Measurements from ENCODE around the gene DUSP19.

The DUSP19 gene

DNA sequence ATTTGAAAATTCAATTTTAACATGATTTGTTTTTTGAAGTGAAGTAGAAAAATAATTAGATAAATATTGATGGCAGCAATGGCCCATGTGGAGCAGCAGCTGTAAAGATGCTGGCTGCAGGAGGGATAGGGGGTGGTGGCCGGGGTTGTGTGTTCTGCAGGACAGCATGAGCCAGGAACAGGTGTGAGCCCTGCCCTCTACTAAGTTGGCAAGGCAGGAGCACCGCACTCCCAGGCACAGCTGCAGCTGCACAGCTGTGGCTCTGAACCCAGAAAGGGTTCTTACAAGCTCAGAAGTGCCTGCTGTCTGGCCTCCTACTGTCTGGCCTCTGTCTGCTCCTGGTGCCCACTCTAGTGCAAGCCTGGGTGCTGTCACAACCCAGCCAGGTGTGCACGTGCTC, 10.0 kb upstream of the DUSP19 start:
- no peak overlapping the region for H3K4me2 ChIP-seq (ENCODE audit: low read length)
- H2AFZ ChIP-seq = no peak overlapping the region
- no peak overlapping the region for H3K4me3 ChIP-seq (ENCODE audit: low read depth, low read length)
- H3K9me3 ChIP-seq (ENCODE audit: control insufficient read depth, low read length) = no peaks in the 10 kb centered on the region
- no peaks in the 10 kb centered on the region for H3K27me3 ChIP-seq (ENCODE audit: control insufficient read depth, insufficient read depth, low read length)
- TF ChIP-seq CTCF (IDR thresholded peaks at IDR 0.05) = no peak
- H3K36me3 ChIP-seq (ENCODE audit: control insufficient read depth, insufficient read depth, low read length) = no peaks in the 10 kb centered on the region
- H3K4me1 ChIP-seq = no peaks in the 10 kb centered on the region
- H3K79me2 ChIP-seq = no peaks in the 10 kb centered on the region
- no peak overlapping the region for H3K9ac ChIP-seq
- H3K27ac ChIP-seq = no peak overlapping the region

DNA sequence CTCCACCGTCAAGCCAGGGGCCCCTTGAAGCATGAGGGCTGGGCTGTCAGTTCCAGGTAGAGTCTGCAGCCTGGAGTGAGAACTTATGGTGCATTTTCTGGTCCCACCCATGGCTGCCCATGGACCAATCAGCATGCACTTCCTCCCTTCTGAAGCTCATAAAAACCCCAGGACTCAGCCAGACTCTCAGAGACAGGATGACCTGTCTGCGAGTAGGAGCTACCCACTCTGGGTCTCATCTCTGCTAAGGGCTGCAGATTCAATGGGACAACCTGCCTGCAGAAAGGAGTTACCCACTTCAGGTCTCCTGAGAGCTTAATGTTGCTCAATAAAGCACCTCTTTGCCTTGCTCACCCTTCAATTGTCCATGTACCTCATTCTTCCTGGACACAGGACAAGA, 9.4 kb upstream of the DUSP19 start:
- TF ChIP-seq CTCF (IDR thresholded peaks at IDR 0.05) = no peak
- H3K4me3 ChIP-seq (ENCODE audit: low read depth, low read length) = no peak overlapping the region
- no peak overlapping the region for H3K9ac ChIP-seq
- H3K27ac ChIP-seq = no peak overlapping the region
- no peaks in the 10 kb centered on the region for H3K9me3 ChIP-seq (ENCODE audit: control insufficient read depth, low read length)
- H2AFZ ChIP-seq = no peak overlapping the region
- no peak overlapping the region for H3K4me2 ChIP-seq (ENCODE audit: low read length)
- no peaks in the 10 kb centered on the region for H3K36me3 ChIP-seq (ENCODE audit: control insufficient read depth, insufficient read depth, low read length)
- no peaks in the 10 kb centered on the region for H3K79me2 ChIP-seq
- no peaks in the 10 kb centered on the region for H3K4me1 ChIP-seq
- no peaks in the 10 kb centered on the region for H3K27me3 ChIP-seq (ENCODE audit: control insufficient read depth, insufficient read depth, low read length)

GRCh38 chr2:183070942-183071844, 7.4 kb upstream of the DUSP19 start:
- Histone ChIP-seq H3K36me3 (ENCODE audit: control insufficient read depth, insufficient read depth, low read length) (no peaks in the 10 kb centered on the region), H3K27me3 (ENCODE audit: control insufficient read depth, insufficient read depth, low read length) (no peaks in the 10 kb centered on the region), H3K9me3 (ENCODE audit: control insufficient read depth, low read length) (no peaks in the 10 kb centered on the region), H3K79me2 (no peaks in the 10 kb centered on the region), H3K9ac (no peak overlapping the region), H2AFZ (peak overlapping the region; percentile 36), H3K4me3 (ENCODE audit: low read depth, low read length) (no peak overlapping the region), H3K27ac (no peak overlapping the region), H3K4me1 (no peaks in the 10 kb centered on the region), H3K4me2 (ENCODE audit: low read length) (no peak overlapping the region)
- TF ChIP-seq CTCF (IDR thresholded peaks at IDR 0.05) = no peak

GRCh38 chr2:183072177-183072576, 6.4 kb upstream of the DUSP19 start:
- no peak overlapping the region for H2AFZ ChIP-seq
- no peaks in the 10 kb centered on the region for H3K79me2 ChIP-seq
- H3K9me3 ChIP-seq (ENCODE audit: control insufficient read depth, low read length) = no peaks in the 10 kb centered on the region
- no peak overlapping the region for H3K4me3 ChIP-seq (ENCODE audit: low read depth, low read length)
- TF ChIP-seq CTCF (IDR thresholded peaks at IDR 0.05) = no peak
- H3K27me3 ChIP-seq (ENCODE audit: control insufficient read depth, insufficient read depth, low read length) = no peaks in the 10 kb centered on the region
- no peaks in the 10 kb centered on the region for H3K36me3 ChIP-seq (ENCODE audit: control insufficient read depth, insufficient read depth, low read length)
- no peaks in the 10 kb centered on the region for H3K4me1 ChIP-seq
- no peak overlapping the region for H3K4me2 ChIP-seq (ENCODE audit: low read length)
- H3K9ac ChIP-seq = no peak overlapping the region
- H3K27ac ChIP-seq = no peak overlapping the region

GRCh38 chr2:183078163-183078463, 434 bp upstream of the DUSP19 start:
- Histone ChIP-seq H3K27ac (peak overlapping the region; percentile 80), H3K4me2 (ENCODE audit: low read length) (peak overlapping the region; percentile 61)

More at GRCh38 chr2:183078163-183078463, 434 bp upstream of the DUSP19 start:
- no peaks in the 10 kb centered on the region for H3K4me1 ChIP-seq
- H3K4me3 ChIP-seq (ENCODE audit: low read depth, low read length) = peak overlapping the region; percentile 75
- H3K27me3 ChIP-seq (ENCODE audit: control insufficient read depth, insufficient read depth, low read length) = no peaks in the 10 kb centered on the region
- no peaks in the 10 kb centered on the region for H3K36me3 ChIP-seq (ENCODE audit: control insufficient read depth, insufficient read depth, low read length)
- no peak for TF ChIP-seq CTCF (IDR thresholded peaks at IDR 0.05)
- no peak overlapping the region for H3K9ac ChIP-seq
- H3K9me3 ChIP-seq (ENCODE audit: control insufficient read depth, low read length) = no peaks in the 10 kb centered on the region
- no peaks in the 10 kb centered on the region for H3K79me2 ChIP-seq
- H2AFZ ChIP-seq = peak overlapping the region; percentile 98

Measured in parathyroid adenoma (tissue), 2 donors.